Fibroblast of lung (primary cell): Measurements from ENCODE around the gene PARP11. TPM values are rescaled to one million over a fixed set of nuclear protein-coding genes. Genes with fewer than 3 reads are reported as not detected.

Source experiments
- DNase-seq, 2 donors: peaks; one replicate each; pipeline versions ENCODE4 v3.0.0 to v3.0.0-alpha.2; 2010; ENCODE audit warnings: low read depth in 2 of 2
- H2AFZ ChIP-seq: 2 replicates; pipeline ENCODE4 v1.5.1; 2012; ENCODE audit warnings: low read length, control low read depth, inconsistent platforms
- H3K27ac ChIP-seq: 2 replicates; pipeline ENCODE4 v1.5.1; 2011; ENCODE audit warnings: low read length, control low read depth; ENCODE audit not compliant: insufficient read depth
- H3K27me3 ChIP-seq: 2 replicates; pipeline ENCODE4 v1.5.1; 2011; ENCODE audit warnings: mild to moderate bottlenecking, low read length; ENCODE audit not compliant: control insufficient read depth, insufficient read depth
- H3K36me3 ChIP-seq: 2 replicates; pipeline ENCODE4 v1.5.1; 2011; ENCODE audit warnings: low read length; ENCODE audit not compliant: control insufficient read depth, insufficient read depth
- H3K4me1 ChIP-seq: 2 replicates; pipeline ENCODE4 v1.5.1; 2011; ENCODE audit warnings: low read length; ENCODE audit not compliant: control insufficient read depth, insufficient read depth; ENCODE audit errors: extremely low read depth
- H3K4me2 ChIP-seq: 2 replicates; pipeline ENCODE4 v1.5.1; 2011; ENCODE audit warnings: low read length, control low read depth; ENCODE audit not compliant: insufficient read depth; ENCODE audit errors: extremely low read depth
- H3K4me3 ChIP-seq, 4 experiments: fragments of 200-600 bp in 1 of 4; sonication (generic) in 1 of 4; replicated peaks in 1 of 4; 2 replicates each; pipeline ENCODE4 v1.5.1; 2011 to 2016; ENCODE audit warnings: low read length in 4 of 4, low read depth in 3 of 4, mild to moderate bottlenecking in 3 of 4, control low read depth in 2 of 4, inconsistent platforms in 1 of 4, mixed read lengths in 1 of 4; ENCODE audit not compliant: insufficient read depth in 1 of 4; ENCODE audit errors: control extremely low read depth in 1 of 4
- H3K79me2 ChIP-seq: 2 replicates; pipeline ENCODE4 v1.5.1; 2012; ENCODE audit warnings: mild to moderate bottlenecking, low read length, inconsistent platforms; ENCODE audit not compliant: control insufficient read depth, insufficient read depth
- H3K9ac ChIP-seq: 2 replicates; pipeline ENCODE4 v1.5.1; 2011; ENCODE audit warnings: mild to moderate bottlenecking, low read length, control low read depth; ENCODE audit not compliant: insufficient read depth
- H3K9me3 ChIP-seq: 2 replicates; pipeline ENCODE4 v1.5.1; 2012; ENCODE audit warnings: low read depth, low read length; ENCODE audit not compliant: control insufficient read depth, insufficient read depth
- H4K20me1 ChIP-seq: 2 replicates; pipeline ENCODE4 v1.5.1; 2011; ENCODE audit warnings: low read length; ENCODE audit not compliant: control insufficient read depth, insufficient read depth; ENCODE audit errors: extremely low read depth
- CTCF ChIP-seq, 2 donors: IDR thresholded peaks in 1 of 2; conservative IDR thresholded peaks in 1 of 2; 1 replicate in 1 of 2; 2 replicates in 1 of 2; pipeline ENCODE4 v1.5.1; 2011 to 2012; ENCODE audit warnings: low read length in 2 of 2, control low read depth in 1 of 2, inconsistent platforms in 1 of 2, low read depth in 1 of 2, mild to moderate bottlenecking in 1 of 2
- EZH2 ChIP-seq: IDR thresholded peaks from 2 replicates; pipeline ENCODE4 v1.5.1; 2012; ENCODE audit warnings: low read length, control low read depth, mild to moderate bottlenecking; ENCODE audit errors: missing control alignments
- polyA plus RNA-seq, 2 donors: library from polyadenylated mRNA; depleted of rRNA in 1 of 2; stranded (reverse) in 1 of 2; unstranded in 1 of 2; fragments of >200 nt; gene quantifications; 2 replicates each; pipeline ENCODE4 v1.2.1, GENCODE V29; 2011 to 2012; ENCODE audit warnings: missing spikeins in 1 of 2
- total RNA-seq: library from RNA; depleted of rRNA; stranded (reverse); fragments of >200 nt; gene quantifications from 2 replicates; pipeline ENCODE4 v1.2.1, GENCODE V29; 2014

Gene PARP11
- total and polyA plus RNA-seq, 2 donors (not counting 1 experiment from before 2014, with no cell fraction given): 6.6 to 8.9 TPM

GRCh38 chr12:3869433-3869832 is 3.8 kb downstream of the PARP11 start:
- no peaks in the 10 kb centered on the region for H3K27me3 ChIP-seq
- no peak for TF ChIP-seq CTCF (conservative IDR thresholded peaks at IDR 0.05 in 1 of 2, IDR thresholded peaks at IDR 0.05 in 1 of 2; ENCODE audit: low read depth in 1 of 2, low read length in 2 of 2)
- no peak for TF ChIP-seq EZH2
- no peak overlapping the region for H3K4me2 ChIP-seq
- no peak for DNase-seq
- H3K9me3 ChIP-seq: no peaks in the 10 kb centered on the region
- no peaks in the 10 kb centered on the region for H3K4me1 ChIP-seq
- H3K9ac ChIP-seq: no peak overlapping the region
- H3K27ac ChIP-seq: no peak overlapping the region
- no peaks in the 10 kb centered on the region for H4K20me1 ChIP-seq
- no peaks in the 10 kb centered on the region for H3K36me3 ChIP-seq
- H3K4me3 ChIP-seq: no peak overlapping the region
- H2AFZ ChIP-seq: no peak overlapping the region
- H3K79me2 ChIP-seq: peaks cover 2% of the 10 kb centered on the region

- TF ChIP-seq EZH2: no peak
- TF ChIP-seq CTCF (conservative IDR thresholded peaks at IDR 0.05 in 1 of 2, IDR thresholded peaks at IDR 0.05 in 1 of 2; ENCODE audit: low read depth in 1 of 2, low read length in 2 of 2): no peak
- H3K27me3 ChIP-seq: no peaks in the 10 kb centered on the region
Observed at GRCh38 chr12:3863756-3864155, 9.4 kb downstream of the PARP11 start.

GRCh38 chr12:3842517-3842916 is 30.7 kb downstream of the PARP11 start:
- H3K27ac ChIP-seq: no peak overlapping the region
- no peak overlapping the region for H3K4me2 ChIP-seq
- no peak overlapping the region for H2AFZ ChIP-seq
- H3K4me1 ChIP-seq: no peaks in the 10 kb centered on the region
- H3K27me3 ChIP-seq: no peaks in the 10 kb centered on the region
- no peak for TF ChIP-seq CTCF (conservative IDR thresholded peaks at IDR 0.05 in 1 of 2, IDR thresholded peaks at IDR 0.05 in 1 of 2; ENCODE audit: low read depth in 1 of 2, low read length in 2 of 2)
- TF ChIP-seq EZH2: no peak
- no peaks in the 10 kb centered on the region for H3K36me3 ChIP-seq
- H3K4me3 ChIP-seq: no peak overlapping the region
- no peaks in the 10 kb centered on the region for H4K20me1 ChIP-seq
- DNase-seq: no peak
- H3K79me2 ChIP-seq: no peaks in the 10 kb centered on the region
- H3K9me3 ChIP-seq: no peaks in the 10 kb centered on the region
- no peak overlapping the region for H3K9ac ChIP-seq

More at GRCh38 chr12:3863756-3864155, 9.4 kb downstream of the PARP11 start:
- H3K27ac ChIP-seq: no peak overlapping the region
- no peak overlapping the region for H3K4me2 ChIP-seq
- H3K9me3 ChIP-seq: no peaks in the 10 kb centered on the region
- H3K36me3 ChIP-seq: no peaks in the 10 kb centered on the region
- H3K9ac ChIP-seq: no peak overlapping the region
- no peak overlapping the region for H2AFZ ChIP-seq
- H3K4me3 ChIP-seq: no peak overlapping the region
- no peaks in the 10 kb centered on the region for H3K79me2 ChIP-seq
- no peak for DNase-seq
- no peaks in the 10 kb centered on the region for H4K20me1 ChIP-seq
- no peaks in the 10 kb centered on the region for H3K4me1 ChIP-seq
